ENCODE data around the gene LRRC55.

The LRRC55 gene

GRCh38 chr11:57181678-57182305 lies at the start of gene LRRC55:
Gene LRRC55, plus strand, starts transcription at chr11:57181953. Its CDS starts 70 bp downstream, at chr11:57182023.
- no peak for DNase-seq

- no peak for DNase-seq
These were observed 48.3 kb upstream of the LRRC55 start for GRCh38 chr11:57133366-57134038.

- no peak for DNase-seq
These were observed 47.5 kb upstream of the LRRC55 start for GRCh38 chr11:57134284-57134683.

GRCh38 chr11:57135020-57135751 lies 46.6 kb upstream of the LRRC55 start:
- DNase-seq = no peak

- DNase-seq = no peak
These were observed 41.2 kb upstream of the LRRC55 start for GRCh38 chr11:57140568-57140967.

- no peak for DNase-seq
These were observed 38.3 kb upstream of the LRRC55 start for GRCh38 chr11:57143459-57143858.

GRCh38 chr11:57144075-57144474 lies 37.7 kb upstream of the LRRC55 start:
- DNase-seq = no peak

- no peak for DNase-seq
These were observed 37.0 kb upstream of the LRRC55 start for GRCh38 chr11:57144531-57145320.

- no peak for DNase-seq
These were observed 35.5 kb upstream of the LRRC55 start for GRCh38 chr11:57146301-57146700.

- DNase-seq = no peak
These were observed 33.1 kb upstream of the LRRC55 start for GRCh38 chr11:57148621-57149020.

GRCh38 chr11:57150454-57150917 lies 31.3 kb upstream of the LRRC55 start:
- DNase-seq = no peak

- DNase-seq = no peak
These were observed 29.6 kb upstream of the LRRC55 start for GRCh38 chr11:57152134-57152533.

- DNase-seq = no peak
These were observed 28.3 kb upstream of the LRRC55 start for GRCh38 chr11:57153448-57153847.

- no peak for DNase-seq
These were observed 27.0 kb upstream of the LRRC55 start for GRCh38 chr11:57154739-57155138.

GRCh38 chr11:57155400-57155799 lies 26.4 kb upstream of the LRRC55 start:
- DNase-seq = no peak

- DNase-seq = no peak
These were observed 25.7 kb upstream of the LRRC55 start for GRCh38 chr11:57155838-57156607.

GRCh38 chr11:57156928-57157327 lies 24.8 kb upstream of the LRRC55 start:
- no peak for DNase-seq

GRCh38 chr11:57157624-57158023 lies 24.1 kb upstream of the LRRC55 start:
- no peak for DNase-seq

- no peak for DNase-seq
These were observed 23.6 kb upstream of the LRRC55 start for GRCh38 chr11:57158180-57158579.

- DNase-seq = no peak
These were observed 23.2 kb upstream of the LRRC55 start for GRCh38 chr11:57158599-57158998.

GRCh38 chr11:57160665-57161064 lies 21.1 kb upstream of the LRRC55 start:
- DNase-seq = no peak

GRCh38 chr11:57161351-57161750 lies 20.4 kb upstream of the LRRC55 start:
- DNase-seq = no peak
